Measurements from ENCODE around the gene CMC4.

Gene CMC4

GRCh38 chrX:155023907-155024833 lies 46.8 kb downstream of the CMC4 start:
- no peaks in the 10 kb centered on the region for H3K9me3 ChIP-seq (ENCODE audit: control insufficient read depth, insufficient read depth, low read length)
- H3K9ac ChIP-seq (ENCODE audit: low read depth, low read length) = no peak overlapping the region

GRCh38 chrX:155022585-155022984 lies 48.4 kb downstream of the CMC4 start, which contains the start of gene F8:
F8 (minus strand) TSS chrX:155022723; CDS start chrX:155022552, 171 bp downstream.
- Histone ChIP-seq H3K9ac (ENCODE audit: low read depth, low read length) (no peak within 1 kb of the TSS), H3K27me3 (ENCODE audit: control insufficient read depth, insufficient read depth, low read length) (no peaks in the 10 kb centered on the region), H3K4me1 (ENCODE audit: control insufficient read depth, insufficient read depth, low read length) (no peaks in the 10 kb centered on the region), H3K4me3 (ENCODE audit: low read depth, low read length) (no peak within 1 kb of the TSS), H3K36me3 (ENCODE audit: control insufficient read depth, insufficient read depth, low read length) (no peaks in the 10 kb centered on the region), H3K9me3 (ENCODE audit: control insufficient read depth, insufficient read depth, low read length) (no peaks in the 10 kb centered on the region)

More at GRCh38 chrX:155023907-155024833, 46.8 kb downstream of the CMC4 start:
- H3K36me3 ChIP-seq (ENCODE audit: control insufficient read depth, insufficient read depth, low read length) = no peaks in the 10 kb centered on the region
- no peaks in the 10 kb centered on the region for H3K27me3 ChIP-seq (ENCODE audit: control insufficient read depth, insufficient read depth, low read length)
- no peaks in the 10 kb centered on the region for H3K4me1 ChIP-seq (ENCODE audit: control insufficient read depth, insufficient read depth, low read length)
- no peak overlapping the region for H3K4me3 ChIP-seq (ENCODE audit: low read depth, low read length)

- H3K36me3 ChIP-seq (ENCODE audit: control insufficient read depth, insufficient read depth, low read length) = no peaks in the 10 kb centered on the region
- H3K4me1 ChIP-seq (ENCODE audit: control insufficient read depth, insufficient read depth, low read length) = no peaks in the 10 kb centered on the region
- no peak overlapping the region for H3K9ac ChIP-seq (ENCODE audit: low read depth, low read length)
- H3K9me3 ChIP-seq (ENCODE audit: control insufficient read depth, insufficient read depth, low read length) = no peaks in the 10 kb centered on the region
- no peaks in the 10 kb centered on the region for H3K27me3 ChIP-seq (ENCODE audit: control insufficient read depth, insufficient read depth, low read length)
- no peak overlapping the region for H3K4me3 ChIP-seq (ENCODE audit: low read depth, low read length)
Observed at GRCh38 chrX:155020591-155020990, 50.3 kb downstream of the CMC4 start.

Data from iPS-15b (cell line).